SU-DHL-6 (cell line): ENCODE results near the gene ARL2BP.
"Not testable (repeated sequence)": the region's sequence is repeated elsewhere in the genome, so short reads cannot be mapped to it uniquely, and the experiment has no call there.

Experiments used
- H2AFZ ChIP-seq: fragments of 200-600 bp; sonication (generic); 2 replicates; pipeline ENCODE4 v1.6.1; 2014; ENCODE audit warnings: low read depth, mild to moderate bottlenecking, moderate library complexity, mixed read lengths, antibody characterized with exemption, low read length; ENCODE audit not compliant: severe bottlenecking
- H3F3A ChIP-seq: fragments of 200-600 bp; shearing (Covaris generic); 2 replicates; pipeline ENCODE4 v1.6.0; 2016; ENCODE audit warnings: antibody characterized with exemption, mild to moderate bottlenecking; ENCODE audit not compliant: insufficient read depth
- H3K27ac ChIP-seq: fragments of 200-600 bp; sonication (generic); 2 replicates; pipeline ENCODE4 v1.5.1; 2016; ENCODE audit warnings: low read depth, mild to moderate bottlenecking, low read length, moderate library complexity, mixed read lengths
- H3K27me3 ChIP-seq: fragments of 200-600 bp; sonication (generic), shearing (Covaris generic); 2 replicates; pipeline ENCODE4 v1.6.0; 2014; ENCODE audit warnings: mild to moderate bottlenecking, low read length
- H3K36me3 ChIP-seq: fragments of 200-600 bp; sonication (generic); 2 replicates; pipeline ENCODE4 v1.6.1; 2014; ENCODE audit warnings: mild to moderate bottlenecking, low read length, mixed read lengths
- H3K4me2 ChIP-seq: fragments of 300-600, 200-600 bp; shearing (Covaris generic), sonication (generic); 2 replicates; pipeline ENCODE4 v1.6.0; 2014; ENCODE audit warnings: low read length, low read depth, mild to moderate bottlenecking; ENCODE audit not compliant: poor library complexity, severe bottlenecking
- H3K4me3 ChIP-seq: fragments of 200-600 bp; sonication (generic); 2 replicates; pipeline ENCODE4 v1.5.1; 2014; ENCODE audit warnings: antibody characterized with exemption, low read length, mild to moderate bottlenecking, mixed read lengths; ENCODE audit not compliant: insufficient read depth, poor library complexity, severe bottlenecking
- H3K79me2 ChIP-seq: fragments of 200-600 bp; sonication (generic); 2 replicates; pipeline ENCODE4 v1.6.1; 2014; ENCODE audit warnings: mild to moderate bottlenecking, low read length, moderate library complexity; ENCODE audit not compliant: insufficient read depth
- H3K9ac ChIP-seq: fragments of 200-600 bp; sonication (generic); 2 replicates; pipeline ENCODE4 v1.7.0; 2014; ENCODE audit warnings: mild to moderate bottlenecking, low read length
- H3K9me2 ChIP-seq: fragments of 200-600 bp; sonication (generic); replicated peaks from 2 replicates; pipeline ENCODE4 v1.6.1; 2014; ENCODE audit warnings: low read length; ENCODE audit not compliant: insufficient read depth
- H3K9me3 ChIP-seq: fragments of 200-600 bp; sonication (generic); 2 replicates; pipeline ENCODE4 v1.6.1; 2014; ENCODE audit warnings: low read length, mixed read lengths; ENCODE audit not compliant: insufficient read depth
- H4K20me1 ChIP-seq: fragments of 200-600 bp; sonication (generic); 2 replicates; pipeline ENCODE4 v1.6.1; 2014; ENCODE audit warnings: low read depth, mild to moderate bottlenecking, antibody characterized with exemption, low read length, moderate library complexity, mixed read lengths
- EZH2phosphoT487 ChIP-seq: fragments of 200-600 bp; sonication (generic), shearing (Covaris generic); conservative IDR thresholded peaks from 2 replicates; pipeline ENCODE4 v1.6.1; 2018; ENCODE audit warnings: mild to moderate bottlenecking, antibody characterized with exemption, low read length, moderate library complexity, mixed read lengths
- TF ChIP-seq, protein P1 (sequence below): fragments of 200-600 bp; sonication (generic); IDR thresholded peaks from one replicate; pipeline ENCODE4 v1.5.1; 2017; ENCODE audit warnings: antibody characterized with exemption, mild to moderate bottlenecking, low read length, moderate library complexity; ENCODE audit not compliant: insufficient read depth, poor library complexity, severe bottlenecking

Gene ARL2BP

DNA sequence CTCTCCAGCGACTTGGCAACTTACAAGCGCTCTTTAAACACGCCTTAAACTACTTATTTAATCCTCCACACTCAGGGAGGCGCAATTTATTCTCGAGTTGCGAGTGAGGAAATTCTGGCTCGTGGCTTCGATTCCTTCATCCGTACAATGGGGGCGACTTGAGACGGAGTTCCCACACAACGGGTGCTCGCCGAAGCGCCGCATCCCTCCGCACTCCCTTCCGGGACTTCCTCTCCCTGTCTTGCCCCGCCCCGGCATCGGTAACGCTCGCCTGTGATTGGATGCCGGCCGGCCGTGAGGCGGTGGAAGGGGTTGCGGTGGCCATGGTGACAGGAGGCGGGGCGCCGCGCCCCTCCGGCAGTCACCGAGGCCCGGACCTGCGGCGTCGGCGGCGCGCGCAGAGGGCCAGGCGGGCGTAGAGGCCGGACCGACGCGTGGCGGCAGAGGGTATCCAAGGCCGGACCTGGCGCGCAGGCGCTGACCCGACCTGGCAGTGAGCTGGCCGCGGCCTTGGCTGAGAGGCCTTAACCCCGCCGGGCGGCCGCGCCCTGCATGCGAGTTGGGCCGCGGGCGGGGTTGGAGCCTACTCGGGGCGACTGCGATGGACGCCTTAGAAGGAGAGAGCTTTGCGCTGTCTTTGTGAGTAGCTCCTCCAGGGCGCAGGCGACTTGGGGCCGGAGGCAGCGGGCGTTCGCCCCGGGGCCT lies at the start of gene ARL2BP:
ARL2BP (plus strand) TSS at position 493 of the 705 bp plus-strand sequence; CDS start at position 602, 109 bp downstream.
- Histone ChIP-seq H3K4me2 (peak within 1 kb of the TSS; percentile 56), H3K9me3 (no peaks in the 10 kb centered on the region), H3K79me2 (no peaks in the 10 kb centered on the region), H3K27me3 (no peaks in the 10 kb centered on the region), H3K4me3 (peak within 1 kb of the TSS; percentile 76), H3K9ac (peak within 1 kb of the TSS; percentile 66), H3K9me2 (no peaks in the 10 kb centered on the region), H3K27ac (no peak within 1 kb of the TSS), H2AFZ (peak within 1 kb of the TSS; percentile 91), H3K36me3 (no peaks in the 10 kb centered on the region), H3F3A (peaks cover 5% of the 10 kb centered on the region; the same call in 1 of the 2 replicates), H4K20me1 (no peaks in the 10 kb centered on the region)
- TF ChIP-seq, protein P1, sequence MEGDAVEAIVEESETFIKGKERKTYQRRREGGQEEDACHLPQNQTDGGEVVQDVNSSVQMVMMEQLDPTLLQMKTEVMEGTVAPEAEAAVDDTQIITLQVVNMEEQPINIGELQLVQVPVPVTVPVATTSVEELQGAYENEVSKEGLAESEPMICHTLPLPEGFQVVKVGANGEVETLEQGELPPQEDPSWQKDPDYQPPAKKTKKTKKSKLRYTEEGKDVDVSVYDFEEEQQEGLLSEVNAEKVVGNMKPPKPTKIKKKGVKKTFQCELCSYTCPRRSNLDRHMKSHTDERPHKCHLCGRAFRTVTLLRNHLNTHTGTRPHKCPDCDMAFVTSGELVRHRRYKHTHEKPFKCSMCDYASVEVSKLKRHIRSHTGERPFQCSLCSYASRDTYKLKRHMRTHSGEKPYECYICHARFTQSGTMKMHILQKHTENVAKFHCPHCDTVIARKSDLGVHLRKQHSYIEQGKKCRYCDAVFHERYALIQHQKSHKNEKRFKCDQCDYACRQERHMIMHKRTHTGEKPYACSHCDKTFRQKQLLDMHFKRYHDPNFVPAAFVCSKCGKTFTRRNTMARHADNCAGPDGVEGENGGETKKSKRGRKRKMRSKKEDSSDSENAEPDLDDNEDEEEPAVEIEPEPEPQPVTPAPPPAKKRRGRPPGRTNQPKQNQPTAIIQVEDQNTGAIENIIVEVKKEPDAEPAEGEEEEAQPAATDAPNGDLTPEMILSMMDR, result no peak
- no peak for TF ChIP-seq EZH2phosphoT487

DNA sequence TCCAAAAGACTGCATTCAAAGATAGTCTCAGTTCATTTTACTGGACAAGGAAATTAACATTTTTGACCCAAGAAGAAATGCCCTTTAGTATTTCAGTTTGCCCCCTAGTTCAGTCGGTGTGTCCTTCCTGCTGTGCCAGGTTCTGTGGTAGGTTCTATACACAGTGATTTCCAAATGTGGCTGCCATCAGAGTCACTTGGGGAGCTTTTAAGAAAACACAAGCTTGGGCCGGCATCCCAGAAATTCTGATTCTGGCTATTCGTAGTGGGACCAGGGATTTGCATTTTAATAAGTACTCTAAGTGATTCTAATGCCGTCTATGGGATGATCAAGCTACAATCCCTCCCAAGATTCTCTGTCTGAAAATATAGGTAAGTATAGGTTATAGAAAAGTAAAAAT lies 48.8 kb upstream of the ARL2BP start:
- H3K36me3 ChIP-seq, result no peaks in the 10 kb centered on the region
- H3K4me2 ChIP-seq, result no peak overlapping the region
- H4K20me1 ChIP-seq, result peaks cover 5% of the 10 kb centered on the region; the same call in 1 of the 2 replicates
- H3K4me3 ChIP-seq, result no peak overlapping the region
- peaks cover 38% of the 10 kb centered on the region for H3K79me2 ChIP-seq
- no peak overlapping the region for H3K9ac ChIP-seq
- H3K9me3 ChIP-seq, result no peaks in the 10 kb centered on the region
- H2AFZ ChIP-seq, result no peak overlapping the region
- H3K27me3 ChIP-seq, result no peaks in the 10 kb centered on the region
- no peaks in the 10 kb centered on the region for H3F3A ChIP-seq
- no peak for TF ChIP-seq EZH2phosphoT487
- TF ChIP-seq, protein P1, result no peak
- no peaks in the 10 kb centered on the region for H3K9me2 ChIP-seq
- no peak overlapping the region for H3K27ac ChIP-seq

DNA sequence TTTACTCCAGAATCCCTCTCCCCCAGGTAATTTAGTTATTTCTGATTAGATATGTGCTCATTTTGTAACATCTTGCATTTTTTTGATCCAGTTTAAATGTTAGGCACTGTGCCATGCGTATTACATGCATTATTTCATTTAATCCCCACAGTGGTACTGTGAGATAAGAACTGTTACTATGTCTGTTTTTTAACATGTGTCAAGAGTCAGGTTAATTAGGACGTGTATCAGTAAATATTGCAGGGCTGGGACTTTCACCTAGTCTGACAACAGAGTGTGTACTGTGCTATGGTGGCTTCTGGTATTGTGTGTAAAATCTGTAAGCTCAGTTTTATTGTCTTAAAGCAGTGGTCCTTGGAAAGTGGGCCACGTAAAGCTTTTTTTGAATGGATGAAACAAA lies 48.3 kb upstream of the ARL2BP start:
- no peak overlapping the region for H2AFZ ChIP-seq
- TF ChIP-seq, protein P1, result no peak
- no peak for TF ChIP-seq EZH2phosphoT487
- no peak overlapping the region for H3K4me3 ChIP-seq
- no peak overlapping the region for H3K9ac ChIP-seq
- no peaks in the 10 kb centered on the region for H3K27me3 ChIP-seq
- peaks cover 4% of the 10 kb centered on the region; the same call in 1 of the 2 replicates for H4K20me1 ChIP-seq
- H3K27ac ChIP-seq, result no peak overlapping the region
- H3K79me2 ChIP-seq, result peaks cover 35% of the 10 kb centered on the region
- no peaks in the 10 kb centered on the region for H3K9me3 ChIP-seq
- no peaks in the 10 kb centered on the region for H3F3A ChIP-seq
- H3K36me3 ChIP-seq, result no peaks in the 10 kb centered on the region
- H3K4me2 ChIP-seq, result no peak overlapping the region
- H3K9me2 ChIP-seq, result no peaks in the 10 kb centered on the region

DNA sequence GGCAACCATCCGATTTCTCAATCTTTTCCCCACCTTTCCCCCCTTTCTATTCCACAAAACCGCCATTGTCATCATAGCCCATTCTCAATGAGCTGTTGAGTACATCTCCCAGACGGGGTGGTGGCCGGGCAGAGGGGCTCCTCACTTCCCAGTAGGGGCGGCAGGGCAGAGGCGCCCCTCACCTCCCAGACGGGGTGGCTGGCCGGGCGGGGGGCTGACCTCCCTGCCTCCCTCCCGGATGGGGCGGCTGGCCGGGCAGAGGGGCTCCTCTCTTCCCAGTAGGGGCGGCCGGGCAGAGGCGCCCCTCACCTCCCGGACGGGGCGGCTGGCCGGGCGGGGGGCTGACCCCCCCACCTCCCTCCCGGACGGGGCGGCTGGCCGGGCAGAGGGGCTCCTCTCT lies 44.7 kb upstream of the ARL2BP start:
- H3K9me2 ChIP-seq, H3K36me3 ChIP-seq: not testable (repeated sequence)

DNA sequence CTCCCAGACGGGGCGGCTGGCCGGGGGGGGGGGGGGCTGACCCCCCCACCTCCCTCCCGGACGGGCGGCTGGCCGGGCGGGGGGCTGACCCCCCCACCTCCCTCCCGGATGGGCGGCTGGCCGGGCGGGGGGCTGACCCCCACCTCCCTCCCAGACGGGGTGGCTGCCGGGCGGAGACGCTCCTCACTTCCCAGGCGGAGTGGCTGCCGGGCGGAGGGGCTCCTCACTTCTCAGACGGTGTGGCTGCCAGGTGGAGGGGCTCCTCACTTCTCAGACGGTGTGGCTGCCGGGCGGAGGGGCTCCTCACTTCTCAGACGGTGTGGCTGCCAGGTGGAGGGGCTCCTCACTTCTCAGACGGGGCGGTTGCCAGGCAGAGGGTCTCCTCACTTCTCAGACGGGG lies 44.1 kb upstream of the ARL2BP start:
- H3K79me2 ChIP-seq, result not testable (repeated sequence)

More for the DNA sequence above, 44.7 kb upstream of the ARL2BP start:
- not testable (repeated sequence) for H3K27ac ChIP-seq, H3K79me2 ChIP-seq, H2AFZ ChIP-seq, H3K9me3 ChIP-seq, H3K27me3 ChIP-seq, H3K9ac ChIP-seq, H4K20me1 ChIP-seq, H3K4me3 ChIP-seq, H3K4me2 ChIP-seq, H3F3A ChIP-seq

More for the DNA sequence above, 44.1 kb upstream of the ARL2BP start:
- H3K4me3 ChIP-seq, H3F3A ChIP-seq, H2AFZ ChIP-seq, H3K36me3 ChIP-seq, H3K9me3 ChIP-seq, H3K9me2 ChIP-seq, H3K27me3 ChIP-seq, H3K9ac ChIP-seq, H4K20me1 ChIP-seq, H3K4me2 ChIP-seq, H3K27ac ChIP-seq: not testable (repeated sequence)
